Stimulated activated CD8-positive, alpha-beta memory T cell treated with anti-CD3 and anti-CD28 coated beads, Interleukin-7, amount 100 ng/mL, for 1 hour (primary cell): ENCODE data around the gene DNALI1.
"Not testable (repeated sequence)": the region's sequence is repeated elsewhere in the genome, so short reads cannot be mapped to it uniquely, and the experiment has no call there.

Experiments
- DNase-seq, 2 donors: peaks; one replicate each; pipeline ENCODE4 v3.0.0-alpha.2; 2020; ENCODE audit warnings: low read depth in 2 of 2

The DNALI1 gene

DNA sequence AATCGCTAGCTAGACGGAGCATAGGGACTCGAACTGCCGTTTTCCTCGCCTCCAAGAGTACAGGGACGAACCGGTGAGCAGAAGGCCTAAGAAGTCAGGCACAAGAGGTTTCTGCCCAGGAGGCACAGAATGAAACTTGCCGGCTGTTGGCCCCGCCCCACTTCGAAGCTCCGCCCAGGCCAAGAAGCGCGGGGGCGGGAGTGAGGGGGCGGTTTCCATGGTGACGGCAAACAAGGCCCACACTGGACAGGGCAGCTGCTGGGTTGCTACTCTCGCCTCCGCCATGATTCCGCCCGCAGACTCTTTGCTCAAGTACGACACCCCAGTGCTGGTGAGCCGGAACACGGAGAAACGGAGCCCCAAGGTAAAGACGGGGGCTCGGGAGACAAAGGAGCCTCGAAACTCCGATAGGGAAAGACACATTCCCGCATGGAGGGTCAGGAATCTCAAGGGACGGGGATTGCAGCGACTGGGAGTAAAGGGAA is at the start of gene DNALI1:
Gene DNALI1 (plus strand): TSS at position 229 of the 485 bp plus-strand sequence. CDS start 55 bp downstream, at position 284.
- no peak for DNase-seq

DNA sequence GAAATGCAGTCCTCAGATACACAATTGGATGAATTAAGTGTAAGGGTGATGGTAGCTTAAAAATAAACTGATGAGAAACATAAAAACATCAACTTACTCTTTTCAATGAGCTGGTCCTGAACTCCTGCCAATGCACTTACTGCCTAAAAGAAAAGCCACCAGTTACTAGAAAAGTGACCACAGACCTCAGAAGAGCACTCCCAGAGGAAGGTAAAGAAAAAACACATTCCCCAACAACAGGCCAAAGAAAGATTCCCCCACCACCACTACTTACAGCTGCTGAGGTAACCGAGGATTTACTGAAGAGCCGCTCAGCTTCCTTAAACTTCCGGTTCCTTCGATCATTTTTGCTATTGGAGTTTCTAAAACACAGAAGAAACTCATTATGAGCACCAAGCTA is 47.6 kb upstream of the DNALI1 start:
- no peak for DNase-seq

DNA sequence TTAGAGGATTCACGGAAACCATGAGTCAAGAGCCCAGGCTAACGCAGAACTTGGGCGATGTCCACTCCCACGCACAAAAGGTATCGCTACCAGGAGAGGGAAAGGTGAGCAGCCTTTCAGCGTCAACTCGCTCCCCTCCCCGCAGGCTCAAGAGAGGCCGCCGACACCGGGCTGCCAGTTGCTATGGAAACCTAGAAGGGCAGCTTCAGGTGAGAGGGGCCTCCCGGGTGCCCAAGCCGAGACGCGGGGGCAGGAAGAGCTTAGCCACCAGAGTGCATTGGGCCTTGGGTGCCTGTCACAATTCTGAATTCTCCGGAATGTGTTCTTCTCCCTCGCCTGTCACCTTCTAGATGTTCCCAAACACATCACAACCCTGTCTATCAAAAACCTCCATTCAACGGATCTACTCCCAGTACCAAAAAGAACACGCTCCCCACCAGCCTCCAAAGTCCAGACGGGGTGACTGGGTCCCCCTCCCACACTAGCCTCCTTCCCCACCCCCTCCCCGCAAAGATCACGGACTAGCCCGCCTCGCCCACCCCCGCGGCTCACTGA is 42.9 kb upstream of the DNALI1 start:
- peak in 1 of 2 donors; percentile 8 for DNase-seq

DNA sequence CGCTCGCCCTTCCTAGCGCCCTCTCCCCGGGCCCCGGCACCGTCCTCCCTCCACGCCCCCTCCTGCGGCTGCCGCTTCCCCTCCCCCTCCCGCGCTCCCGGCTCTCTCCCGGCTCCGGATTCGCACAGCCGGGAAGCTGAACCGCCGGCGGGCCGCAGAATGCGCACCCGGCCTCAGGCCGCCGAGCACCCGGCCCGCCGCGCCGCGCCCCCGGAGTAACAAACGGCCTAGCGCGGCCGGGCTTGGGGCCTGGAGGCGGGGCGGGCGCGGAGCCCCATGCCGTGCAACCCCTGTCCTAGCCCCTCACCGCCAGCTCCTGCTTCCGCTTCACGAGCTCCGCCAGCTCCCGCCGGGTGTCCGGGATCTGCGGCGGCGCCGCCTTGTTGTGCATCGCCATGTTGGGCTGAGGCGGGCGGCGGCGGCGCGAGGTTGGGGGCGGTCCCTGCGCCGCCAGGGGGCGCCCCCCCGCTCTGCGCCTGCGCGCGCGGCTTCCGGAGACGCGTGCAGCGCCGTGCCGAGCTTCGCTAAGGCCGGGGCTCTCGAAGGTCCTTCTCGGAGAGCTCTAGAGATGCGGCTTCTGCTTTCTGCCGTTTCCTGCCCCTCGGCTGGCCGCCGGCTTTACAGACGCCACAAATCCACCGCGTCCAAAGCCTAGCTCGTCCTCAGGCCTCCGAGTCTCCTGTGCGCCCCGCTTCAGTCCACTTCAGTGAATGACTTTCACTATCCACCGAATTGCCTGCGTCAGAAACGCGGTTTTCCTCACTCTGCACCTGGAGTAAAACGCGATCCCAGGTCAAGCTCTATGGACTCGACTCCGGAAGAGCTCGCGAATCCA is 42.2 kb upstream of the DNALI1 start, which contains the start of gene MEAF6:
Gene MEAF6 (minus strand): TSS at position 417 of the 835 bp plus-strand sequence. CDS start 20 bp downstream, at position 397.
- peak; percentile 65 to 68 for DNase-seq

- no peak for DNase-seq
Measured at GRCh38 chr1:37515185-37516034, 41.3 kb upstream of the DNALI1 start.

DNA sequence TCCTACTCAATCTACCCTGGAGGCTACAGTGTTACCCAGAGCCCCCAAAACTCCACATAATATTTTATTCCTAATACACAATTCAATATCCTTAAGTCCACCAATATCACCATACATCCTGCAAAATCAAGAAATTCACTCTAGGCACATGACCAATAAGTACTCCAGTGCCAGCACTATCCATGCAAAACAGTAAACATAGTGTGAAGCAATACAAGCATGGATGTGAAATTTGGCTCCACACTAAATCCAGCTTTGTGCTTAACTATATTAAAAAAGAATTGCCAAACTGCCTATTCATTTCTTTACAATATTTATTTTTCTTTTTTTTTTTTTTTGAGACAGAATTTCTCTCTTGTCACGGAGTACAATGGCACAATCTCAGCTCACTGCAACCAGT is 39.2 kb upstream of the DNALI1 start:
- DNase-seq: no peak

DNA sequence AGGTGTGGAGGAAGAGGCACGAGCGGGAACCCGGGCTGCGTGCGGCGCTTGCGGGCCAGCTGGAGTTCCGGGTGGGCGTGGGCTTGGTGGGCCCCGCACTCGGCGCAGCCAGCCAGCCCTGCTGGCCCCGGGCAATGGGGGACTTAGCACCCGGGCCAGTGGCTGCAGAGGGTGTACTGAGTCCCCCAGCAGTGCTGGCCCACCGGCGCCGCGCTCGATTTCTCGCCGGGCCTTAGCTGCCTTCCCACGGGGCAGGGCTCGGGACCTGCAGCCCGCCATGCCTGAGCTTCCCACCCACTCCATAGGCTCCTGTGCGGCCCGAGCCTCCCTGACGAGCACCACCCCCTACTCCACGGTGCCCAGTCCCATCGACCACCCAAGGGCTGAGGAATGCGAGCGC is 38.5 kb upstream of the DNALI1 start:
- not testable (repeated sequence) for DNase-seq

- DNase-seq: peak in 1 of 2 donors; percentile 22
Measured at GRCh38 chr1:37518929-37519328, 37.8 kb upstream of the DNALI1 start.

DNA sequence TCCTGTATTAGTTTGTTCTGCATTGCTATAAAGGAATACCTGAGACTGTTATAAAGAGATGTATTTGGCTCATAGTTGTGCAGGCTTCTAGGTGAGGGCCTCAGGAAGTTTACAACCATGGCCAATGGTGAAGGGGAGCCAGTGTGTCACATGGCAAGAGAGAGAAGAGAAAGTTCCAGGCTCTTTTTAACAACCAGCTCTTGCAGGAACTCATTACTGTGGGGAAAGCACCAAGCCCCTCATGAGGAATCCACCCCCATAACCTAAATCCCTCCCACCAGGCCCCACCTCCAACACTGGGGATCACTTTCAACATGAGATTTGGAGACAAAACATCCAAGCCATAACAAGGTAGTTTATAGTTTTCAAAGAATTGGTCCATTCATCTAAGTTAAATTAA is 37.1 kb upstream of the DNALI1 start:
- no peak for DNase-seq

- DNase-seq: not testable (repeated sequence)
Measured at GRCh38 chr1:37529888-37530287, 26.9 kb upstream of the DNALI1 start.

- not testable (repeated sequence) for DNase-seq
Measured at GRCh38 chr1:37532418-37533156, 24.2 kb upstream of the DNALI1 start.

- DNase-seq: no peak
Measured at GRCh38 chr1:37533317-37534093, 23.2 kb upstream of the DNALI1 start.

- DNase-seq: no peak
Measured at GRCh38 chr1:37537378-37537777, 19.4 kb upstream of the DNALI1 start.

GRCh38 chr1:37539154-37539553 is 17.6 kb upstream of the DNALI1 start:
- DNase-seq: not testable (repeated sequence)

DNA sequence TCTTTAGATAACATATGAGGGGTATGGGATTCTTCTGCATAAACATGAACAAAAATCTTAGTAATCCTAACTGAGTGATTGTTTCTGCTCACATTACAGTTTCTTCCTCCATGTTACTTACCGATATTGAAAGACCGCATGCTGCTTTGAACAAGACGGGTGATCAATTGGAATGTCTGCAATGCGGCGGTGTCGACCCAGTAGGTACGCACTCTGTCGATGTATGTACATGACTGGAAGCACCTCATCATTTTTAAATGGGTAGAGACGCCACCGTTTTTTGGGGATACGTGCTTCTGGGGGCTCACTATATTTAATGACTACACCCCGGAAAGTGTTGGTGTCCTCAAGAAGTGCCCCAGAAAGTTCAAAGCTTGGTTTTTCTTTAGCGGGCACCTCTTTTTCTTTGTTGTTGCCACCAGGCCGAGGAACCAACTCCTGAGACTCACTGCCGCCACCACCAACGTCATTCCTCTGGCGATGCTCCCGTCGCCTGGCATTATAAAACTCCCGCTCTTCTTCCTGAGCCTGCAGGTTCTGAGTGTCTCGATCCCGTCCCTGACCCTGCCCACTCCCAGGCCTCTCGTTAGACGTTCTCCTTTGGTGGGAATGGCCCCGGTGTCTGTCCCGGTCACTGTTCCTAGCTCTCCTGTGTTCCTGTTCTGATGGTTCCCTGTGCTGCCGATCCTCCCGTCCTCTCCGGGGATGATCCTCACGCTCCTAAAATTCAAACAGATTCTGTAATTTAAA is 16.5 kb upstream of the DNALI1 start:
- no peak for DNase-seq

GRCh38 chr1:37544530-37544929 is 12.2 kb upstream of the DNALI1 start:
- DNase-seq: no peak

GRCh38 chr1:37545019-37545418 is 11.7 kb upstream of the DNALI1 start:
- no peak for DNase-seq

DNA sequence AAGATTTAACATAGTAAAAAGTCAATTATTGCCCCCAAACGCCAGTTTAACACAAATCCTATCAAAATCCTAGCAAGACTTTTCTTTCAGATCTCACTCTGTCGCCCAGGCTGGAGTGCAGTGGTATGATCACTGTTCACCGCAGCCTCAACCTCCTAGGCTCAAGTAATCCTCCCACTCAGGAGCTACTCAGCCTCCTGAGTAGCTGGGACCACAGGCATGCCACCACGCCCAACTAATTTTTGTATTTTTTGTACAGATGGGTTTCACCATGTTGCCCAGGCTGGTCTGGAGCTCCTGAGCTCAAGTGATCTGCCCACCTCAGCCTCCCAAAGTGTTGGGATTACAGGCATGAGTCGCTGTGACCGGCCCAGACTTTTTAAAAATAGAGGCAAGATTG is 7.4 kb upstream of the DNALI1 start:
- DNase-seq: no peak

- no peak for DNase-seq
Measured at GRCh38 chr1:37553598-37553926, 3.2 kb upstream of the DNALI1 start.
